Body of pancreas (tissue), 4 donors: ENCODE results near the gene C9orf72. TPM values are rescaled to one million over a fixed set of nuclear protein-coding genes. Genes with fewer than 3 reads are reported as not detected.

ENCODE experiments used
- ATAC-seq: fragments of 150-250 bp; one replicate; pipeline ENCODE4 v1.9.1; 2016
- DNase-seq, 4 donors: peaks; one replicate each; pipeline ENCODE4 v3.0.0-alpha.2; 2019
- H3K27ac ChIP-seq, 4 donors: fragments of 200-600 bp; sonication (generic); 1 replicate in 3 of 4; 2 replicates in 1 of 4; pipeline versions ENCODE4 v1.5.1 to v1.6.1; 2016 to 2019; ENCODE audit warnings: mild to moderate bottlenecking in 1 of 4, mixed read lengths in 1 of 4, moderate library complexity in 1 of 4
- H3K27me3 ChIP-seq, 2 donors: fragments of 200-600 bp; sonication (generic); one replicate each; pipeline ENCODE4 v1.6.0; 2016; ENCODE audit warnings: mild to moderate bottlenecking in 1 of 2
- H3K36me3 ChIP-seq, 2 donors: fragments of 200-600 bp; sonication (generic); replicated peaks in 1 of 2; 2 replicates each; pipeline ENCODE4 v1.5.1; 2016; ENCODE audit warnings: low read depth in 2 of 2; ENCODE audit not compliant: insufficient read depth in 1 of 2
- H3K4me1 ChIP-seq: fragments of 200-600 bp; sonication (generic); one replicate; pipeline ENCODE4 v1.6.0; 2016
- H3K4me3 ChIP-seq, 2 donors: fragments of 200-600 bp; sonication (generic); 1 replicate in 1 of 2; 2 replicates in 1 of 2; pipeline ENCODE4 v1.5.1; 2016 to 2019
- H3K9me3 ChIP-seq, 3 donors: fragments of 200-600 bp; sonication (generic); 1 replicate in 2 of 3; 2 replicates in 1 of 3; pipeline ENCODE4 v1.5.1; 2016
- POLR2A ChIP-seq, 3 donors: fragments of 450-650 bp; IDR thresholded peaks; one replicate each; pipeline ENCODE4 v1.6.1; 2016; ENCODE audit warnings: antibody characterized with exemption in 3 of 3, mild to moderate bottlenecking in 2 of 3
- WGBS, 2 donors: methylation state at CpG; one replicate each; pipeline ENCODE4 v1.1.5; 2017; 5-methylcytosine and 5-hydroxymethylcytosine counted together
- intact Hi-C: fragments of 100-400 bp; cut with DNase I; formaldehyde crosslinking; loops from one replicate; pipeline ENCODE4 v1.15.1; 2023
- total RNA-seq, 2 donors: library from RNA; depleted of rRNA; stranded (reverse); fragments of >200 nt; gene quantifications; one replicate each; pipeline ENCODE4 v1.1.0, GENCODE V29; 2016
- TF ChIP-seq, protein P1 (sequence below), 7 experiments: fragments of 450-650 bp in 4 of 7; fragments of 200-600 bp in 3 of 7; sonication (generic) in 3 of 7; IDR thresholded peaks; one replicate each; pipeline ENCODE4 v1.5.1; 2016 to 2019; ENCODE audit warnings: antibody characterized with exemption in 7 of 7

Gene C9orf72
- total RNA-seq, 2 donors from 2014 or later, result 13.5 to 20.5 TPM

GRCh38 chr9:27532046-27532445, 41.2 kb downstream of the C9orf72 start:
- intact Hi-C loops, result no loop called here
- no peaks in the 10 kb centered on the region for H3K9me3 ChIP-seq
- no peak overlapping the region for H3K27ac ChIP-seq
- 72 to 86% methylated on average over 1 of the region's 1 CpG for WGBS, 2 donors
- H3K27me3 ChIP-seq, result no peaks in the 10 kb centered on the region
- TF ChIP-seq POLR2A (IDR thresholded peaks at IDR 0.05), result no peak
- TF ChIP-seq, protein P1, sequence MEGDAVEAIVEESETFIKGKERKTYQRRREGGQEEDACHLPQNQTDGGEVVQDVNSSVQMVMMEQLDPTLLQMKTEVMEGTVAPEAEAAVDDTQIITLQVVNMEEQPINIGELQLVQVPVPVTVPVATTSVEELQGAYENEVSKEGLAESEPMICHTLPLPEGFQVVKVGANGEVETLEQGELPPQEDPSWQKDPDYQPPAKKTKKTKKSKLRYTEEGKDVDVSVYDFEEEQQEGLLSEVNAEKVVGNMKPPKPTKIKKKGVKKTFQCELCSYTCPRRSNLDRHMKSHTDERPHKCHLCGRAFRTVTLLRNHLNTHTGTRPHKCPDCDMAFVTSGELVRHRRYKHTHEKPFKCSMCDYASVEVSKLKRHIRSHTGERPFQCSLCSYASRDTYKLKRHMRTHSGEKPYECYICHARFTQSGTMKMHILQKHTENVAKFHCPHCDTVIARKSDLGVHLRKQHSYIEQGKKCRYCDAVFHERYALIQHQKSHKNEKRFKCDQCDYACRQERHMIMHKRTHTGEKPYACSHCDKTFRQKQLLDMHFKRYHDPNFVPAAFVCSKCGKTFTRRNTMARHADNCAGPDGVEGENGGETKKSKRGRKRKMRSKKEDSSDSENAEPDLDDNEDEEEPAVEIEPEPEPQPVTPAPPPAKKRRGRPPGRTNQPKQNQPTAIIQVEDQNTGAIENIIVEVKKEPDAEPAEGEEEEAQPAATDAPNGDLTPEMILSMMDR (IDR thresholded peaks at IDR 0.05), result no peak
- DNase-seq (no peak), ATAC-seq (no peak)
- H3K4me3 ChIP-seq, result no peak overlapping the region
- peaks cover 16% of the 10 kb centered on the region for H3K4me1 ChIP-seq
- H3K36me3 ChIP-seq, result no peaks in the 10 kb centered on the region

DNA sequence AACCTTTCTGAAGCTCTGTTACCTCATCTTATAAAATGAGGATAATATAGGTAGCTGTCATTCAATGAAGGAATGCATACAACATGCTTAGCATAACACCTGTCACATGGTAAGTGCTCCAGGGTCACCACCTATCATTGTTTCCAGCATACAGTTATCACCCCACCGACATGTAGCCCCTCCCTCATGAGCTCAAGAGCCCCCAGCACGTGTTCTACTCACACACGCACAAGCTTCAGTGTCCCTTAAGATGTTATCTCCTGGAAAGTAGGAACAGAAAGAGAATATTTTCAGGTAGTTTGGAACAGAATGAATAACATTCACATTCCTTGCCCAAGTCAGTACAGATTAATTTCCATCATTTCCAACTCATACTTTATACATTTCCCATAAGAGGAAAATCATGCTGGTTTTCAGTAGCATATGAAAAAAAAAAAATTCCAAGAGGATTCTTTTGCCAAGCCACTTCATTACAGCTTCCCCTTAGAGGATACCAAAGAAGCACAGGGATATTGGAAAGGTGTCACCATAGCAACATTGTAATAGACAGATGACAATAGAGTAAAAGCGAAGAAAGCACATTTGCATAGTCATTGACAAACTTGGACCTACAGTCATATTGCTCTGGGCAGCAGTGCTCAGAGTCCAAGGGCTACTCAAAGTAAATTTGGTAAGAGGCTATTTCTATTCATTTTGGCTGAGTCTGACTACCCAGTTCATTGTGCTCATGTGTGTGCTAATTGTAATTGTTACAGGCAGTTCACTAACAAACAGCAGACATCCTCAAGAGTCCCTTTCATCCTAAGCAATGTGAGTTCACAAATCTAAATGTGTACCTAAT, 42.1 kb downstream of the C9orf72 start:
- DNase-seq, result no peak
- WGBS, 2 donors, result 65 to 68% methylated on average over 4 of the region's 4 CpGs
- no peak for TF ChIP-seq POLR2A (IDR thresholded peaks at IDR 0.05)
- TF ChIP-seq, protein P1 (IDR thresholded peaks at IDR 0.05), result no peak
- Histone ChIP-seq H3K27ac (no peak overlapping the region), H3K4me3 (no peak overlapping the region), H3K4me1 (peaks cover 16% of the 10 kb centered on the region), H3K36me3 (no peaks in the 10 kb centered on the region), H3K9me3 (no peaks in the 10 kb centered on the region), H3K27me3 (no peaks in the 10 kb centered on the region)
- ATAC-seq, result no peak
- intact Hi-C loops, result no loop called here

DNA sequence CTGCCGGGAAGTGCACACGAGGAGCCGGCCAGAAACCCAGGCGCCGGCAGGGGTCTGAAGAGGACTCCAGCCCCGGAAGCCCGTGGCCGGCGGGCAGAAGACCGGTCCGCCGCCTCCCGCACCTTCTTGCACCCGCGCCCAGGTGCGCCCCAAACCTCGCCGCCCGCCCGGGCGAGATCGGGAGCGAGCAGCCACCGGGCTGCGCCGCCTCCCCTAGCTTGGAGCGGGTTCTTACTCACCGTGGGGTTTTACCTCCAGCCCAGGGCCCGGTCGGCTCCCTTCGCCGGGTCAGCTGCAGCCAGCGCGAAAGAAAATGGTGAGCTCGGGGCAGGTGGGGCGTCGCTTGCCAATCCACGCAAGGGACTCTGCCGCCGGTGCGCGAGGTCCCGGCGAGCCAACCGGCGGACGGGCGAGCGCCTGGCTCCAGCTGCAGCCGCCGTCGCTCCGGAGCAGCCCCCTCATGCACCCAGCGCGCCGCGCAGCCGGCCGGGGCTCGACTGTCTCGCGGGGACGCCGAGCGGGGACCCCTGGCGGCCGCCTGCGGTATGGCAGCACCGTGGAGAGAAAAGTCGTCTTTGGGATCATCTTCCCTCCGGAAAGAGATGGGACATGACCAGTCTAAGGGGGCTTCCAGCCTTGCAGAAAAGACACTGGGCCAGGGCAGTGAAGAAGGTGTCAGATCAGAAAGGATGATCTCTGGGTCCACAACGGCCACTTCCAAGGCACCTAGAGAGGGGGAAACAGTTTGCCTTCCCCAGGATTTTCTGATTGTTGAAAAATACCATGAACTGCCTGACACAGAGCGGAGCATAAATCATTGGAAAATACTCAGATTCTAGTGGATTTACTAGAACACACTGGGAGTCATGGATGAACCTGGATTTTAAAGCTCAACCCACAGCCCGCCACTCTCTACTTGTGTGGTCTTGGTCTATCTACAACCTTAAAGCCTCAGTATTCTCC, 43.7 kb downstream of the C9orf72 start, which contains the start of gene MOB3B:
TSS of gene MOB3B (minus strand) at position 499 of the 963 bp plus-strand sequence. CDS start 74,264 bp downstream, outside the sequence.
- Histone ChIP-seq H3K9me3 (no peaks in the 10 kb centered on the region), H3K27ac (peak within 1 kb of the TSS; percentile 77 to 87 (median 85)), H3K36me3 (no peaks in the 10 kb centered on the region), H3K4me1 (peaks cover 10% of the 10 kb centered on the region), H3K27me3 (no peaks in the 10 kb centered on the region), H3K4me3 (peak within 1 kb of the TSS; percentile 56 to 60)
- intact Hi-C loops, result no loop called here
- no peak for TF ChIP-seq POLR2A (IDR thresholded peaks at IDR 0.05)
- TF ChIP-seq, protein P1 (IDR thresholded peaks at IDR 0.05), result peak; percentile 80 to 98 (median 93)
- WGBS, 2 donors, result 3 to 9% methylated on average over 18 to 74 of the region's 74 CpGs
- DNase-seq (peak; percentile 77 to 87 (median 82)), ATAC-seq (peak; percentile 82)

- WGBS, 2 donors, result 0% methylated on average over 18 to 25 of the region's 25 CpGs
- Histone ChIP-seq H3K4me3 (peak overlapping the region; percentile 56 to 60), H3K27ac (peak overlapping the region; percentile 77 to 87 (median 85)), H3K36me3 (no peaks in the 10 kb centered on the region), H3K27me3 (no peaks in the 10 kb centered on the region), H3K9me3 (no peaks in the 10 kb centered on the region), H3K4me1 (peaks cover 9% of the 10 kb centered on the region)
- ATAC-seq (peak; percentile 67), DNase-seq (peak; percentile 58 to 68 (median 64))
- intact Hi-C loops, result no loop called here
- TF ChIP-seq, protein P1 (IDR thresholded peaks at IDR 0.05), result peak in 1 of 7 experiments; percentile 24
- peak in 2 of 3 donors; percentile 26 to 49 for TF ChIP-seq POLR2A (IDR thresholded peaks at IDR 0.05)
Measured at GRCh38 chr9:27528886-27529315, 44.4 kb downstream of the C9orf72 start.
